SU-DHL-6 (cell line): Measurements from ENCODE around the gene DMD.

Source experiments
- EZH2phosphoT487 ChIP-seq: fragments of 200-600 bp; sonication (generic), shearing (Covaris generic); conservative IDR thresholded peaks from 2 replicates; pipeline ENCODE4 v1.6.1; 2018; ENCODE audit warnings: mild to moderate bottlenecking, antibody characterized with exemption, low read length, moderate library complexity, mixed read lengths
- TF ChIP-seq, protein P1 (sequence below): fragments of 200-600 bp; sonication (generic); IDR thresholded peaks from one replicate; pipeline ENCODE4 v1.5.1; 2017; ENCODE audit warnings: antibody characterized with exemption, mild to moderate bottlenecking, low read length, moderate library complexity; ENCODE audit not compliant: insufficient read depth, poor library complexity, severe bottlenecking

DNA sequence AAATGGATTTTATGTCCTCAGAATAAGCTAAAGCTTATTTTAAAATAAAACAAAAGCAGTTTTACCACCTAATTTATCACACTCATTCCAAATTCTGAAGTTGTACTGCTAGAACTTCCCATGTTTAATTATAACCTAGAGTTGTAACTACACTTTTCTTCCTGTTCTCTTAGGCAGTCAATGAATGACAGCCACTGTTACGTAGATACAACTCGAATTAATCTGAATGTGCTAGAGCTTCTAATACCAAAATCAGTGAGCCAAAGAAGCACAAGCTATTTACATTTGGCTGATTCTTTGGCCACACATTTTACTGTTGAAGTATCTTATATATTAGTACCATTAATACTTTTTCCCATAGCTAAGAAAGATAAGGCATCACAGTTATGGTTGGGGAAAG, 2040.6 kb downstream of the DMD start:
- TF ChIP-seq, protein P1, sequence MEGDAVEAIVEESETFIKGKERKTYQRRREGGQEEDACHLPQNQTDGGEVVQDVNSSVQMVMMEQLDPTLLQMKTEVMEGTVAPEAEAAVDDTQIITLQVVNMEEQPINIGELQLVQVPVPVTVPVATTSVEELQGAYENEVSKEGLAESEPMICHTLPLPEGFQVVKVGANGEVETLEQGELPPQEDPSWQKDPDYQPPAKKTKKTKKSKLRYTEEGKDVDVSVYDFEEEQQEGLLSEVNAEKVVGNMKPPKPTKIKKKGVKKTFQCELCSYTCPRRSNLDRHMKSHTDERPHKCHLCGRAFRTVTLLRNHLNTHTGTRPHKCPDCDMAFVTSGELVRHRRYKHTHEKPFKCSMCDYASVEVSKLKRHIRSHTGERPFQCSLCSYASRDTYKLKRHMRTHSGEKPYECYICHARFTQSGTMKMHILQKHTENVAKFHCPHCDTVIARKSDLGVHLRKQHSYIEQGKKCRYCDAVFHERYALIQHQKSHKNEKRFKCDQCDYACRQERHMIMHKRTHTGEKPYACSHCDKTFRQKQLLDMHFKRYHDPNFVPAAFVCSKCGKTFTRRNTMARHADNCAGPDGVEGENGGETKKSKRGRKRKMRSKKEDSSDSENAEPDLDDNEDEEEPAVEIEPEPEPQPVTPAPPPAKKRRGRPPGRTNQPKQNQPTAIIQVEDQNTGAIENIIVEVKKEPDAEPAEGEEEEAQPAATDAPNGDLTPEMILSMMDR = no peak
- TF ChIP-seq EZH2phosphoT487 = no peak
